ENCODE results near the gene KCNE1. TPM values are rescaled to one million over a fixed set of nuclear protein-coding genes. Genes with fewer than 3 reads are reported as not detected.

Gene KCNE1
- total RNA-seq, 1 experiment from 2014 or later, result not detected

GRCh38 chr21:34544032-34544496, 32.1 kb upstream of the KCNE1 start:
- no peak overlapping the region for H3K4me2 ChIP-seq (ENCODE audit: low read depth, low read length, poor library complexity, severe bottlenecking)
- DNase-seq, result peak; percentile 87

DNA sequence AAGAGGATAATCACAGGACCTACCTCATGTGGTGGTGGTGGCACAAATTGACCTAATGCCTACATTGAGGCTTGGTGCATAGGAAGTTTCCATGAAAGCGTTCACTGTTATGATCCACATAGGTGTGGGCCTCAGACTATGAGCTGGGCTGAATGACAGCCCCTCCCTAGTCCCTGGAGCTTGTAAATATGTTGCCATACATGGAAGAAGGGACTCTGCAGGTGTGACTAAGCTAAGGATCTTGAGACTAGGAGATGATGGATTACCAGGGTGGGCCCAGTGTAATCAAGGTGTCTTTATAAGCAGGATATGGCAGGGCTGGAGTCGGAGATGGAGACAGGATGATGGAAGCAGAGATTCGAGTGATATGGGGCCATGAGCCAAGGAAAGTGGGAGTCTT, 31.0 kb upstream of the KCNE1 start:
- DNase-seq, result no peak
- Histone ChIP-seq H3K27ac (ENCODE audit: low read length) (no peak overlapping the region), H3K79me2 (ENCODE audit: low read length) (no peaks in the 10 kb centered on the region), H3K9me2 (replicated peaks; ENCODE audit: insufficient read depth, low read length) (no peaks in the 10 kb centered on the region), H3K4me3 (ENCODE audit: low read length) (no peak overlapping the region), H3K9me3 (ENCODE audit: low read length) (no peaks in the 10 kb centered on the region), H3K27me3 (ENCODE audit: low read length) (no peaks in the 10 kb centered on the region; the same call in 1 of the 2 replicates), H3K36me3 (ENCODE audit: insufficient read depth, low read length) (no peaks in the 10 kb centered on the region), H4K20me1 (ENCODE audit: insufficient read depth, low read depth, low read length) (no peaks in the 10 kb centered on the region), H3K9ac (ENCODE audit: low read length) (no peak overlapping the region), H3K4me2 (ENCODE audit: low read depth, low read length, poor library complexity, severe bottlenecking) (no peak overlapping the region), H3K4me1 (ENCODE audit: low read length) (peaks cover 15% of the 10 kb centered on the region), H2AFZ (ENCODE audit: low read length) (no peak overlapping the region)

More at GRCh38 chr21:34544032-34544496, 32.1 kb upstream of the KCNE1 start:
- no peaks in the 10 kb centered on the region for H3K36me3 ChIP-seq (ENCODE audit: insufficient read depth, low read length)
- peaks cover 15% of the 10 kb centered on the region for H3K4me1 ChIP-seq (ENCODE audit: low read length)
- no peak overlapping the region for H3K9ac ChIP-seq (ENCODE audit: low read length)
- no peaks in the 10 kb centered on the region for H3K79me2 ChIP-seq (ENCODE audit: low read length)
- no peak overlapping the region for H2AFZ ChIP-seq (ENCODE audit: low read length)
- no peaks in the 10 kb centered on the region for H3K9me2 ChIP-seq (replicated peaks; ENCODE audit: insufficient read depth, low read length)
- no peaks in the 10 kb centered on the region for H3K9me3 ChIP-seq (ENCODE audit: low read length)
- no peaks in the 10 kb centered on the region; the same call in 1 of the 2 replicates for H3K27me3 ChIP-seq (ENCODE audit: low read length)
- no peak overlapping the region for H3K4me3 ChIP-seq (ENCODE audit: low read length)
- no peak overlapping the region for H3K27ac ChIP-seq (ENCODE audit: low read length)
- H4K20me1 ChIP-seq (ENCODE audit: insufficient read depth, low read depth, low read length), result no peaks in the 10 kb centered on the region

GRCh38 chr21:34540206-34540605, 28.2 kb upstream of the KCNE1 start:
- Histone ChIP-seq H3K9ac (ENCODE audit: low read length) (no peak overlapping the region), H3K4me1 (ENCODE audit: low read length) (peaks cover 7% of the 10 kb centered on the region), H3K36me3 (ENCODE audit: insufficient read depth, low read length) (no peaks in the 10 kb centered on the region), H2AFZ (ENCODE audit: low read length) (no peak overlapping the region), H3K9me3 (ENCODE audit: low read length) (no peaks in the 10 kb centered on the region), H4K20me1 (ENCODE audit: insufficient read depth, low read depth, low read length) (0 out of 2 replicates have a peak, but pooled peaks cover 10% of the 10 kb centered on the region), H3K4me3 (ENCODE audit: low read length) (no peak overlapping the region), H3K79me2 (ENCODE audit: low read length) (no peaks in the 10 kb centered on the region), H3K9me2 (replicated peaks; ENCODE audit: insufficient read depth, low read length) (no peaks in the 10 kb centered on the region), H3K27ac (ENCODE audit: low read length) (no peak overlapping the region), H3K4me2 (ENCODE audit: low read depth, low read length, poor library complexity, severe bottlenecking) (no peak overlapping the region), H3K27me3 (ENCODE audit: low read length) (no peaks in the 10 kb centered on the region; the same call in 1 of the 2 replicates)
- no peak for DNase-seq

DNA sequence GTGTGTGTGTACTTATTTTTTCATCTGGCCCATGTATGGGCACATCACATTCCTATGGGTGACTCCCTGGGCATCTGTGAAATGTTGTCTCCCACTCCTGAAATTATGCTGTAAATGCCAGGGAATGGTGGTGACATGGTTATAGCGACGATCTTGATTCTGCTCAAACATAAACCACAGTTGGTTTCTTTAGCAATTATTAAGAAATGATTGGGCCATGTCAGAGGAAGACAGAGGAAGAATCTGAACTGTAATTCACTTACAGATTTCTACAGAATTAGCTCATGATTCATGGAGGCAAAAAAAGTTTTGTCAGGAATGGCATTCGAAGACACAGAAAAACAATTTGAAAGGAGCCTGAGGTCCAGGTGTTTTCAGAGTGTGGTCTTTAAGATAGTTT, 25.8 kb upstream of the KCNE1 start:
- Histone ChIP-seq H2AFZ (ENCODE audit: low read length) (no peak overlapping the region), H3K27me3 (ENCODE audit: low read length) (no peaks in the 10 kb centered on the region), H3K79me2 (ENCODE audit: low read length) (no peaks in the 10 kb centered on the region), H3K9me3 (ENCODE audit: low read length) (no peaks in the 10 kb centered on the region), H3K9ac (ENCODE audit: low read length) (no peak overlapping the region), H3K27ac (ENCODE audit: low read length) (no peak overlapping the region), H4K20me1 (ENCODE audit: insufficient read depth, low read depth, low read length) (0 out of 2 replicates have a peak, but pooled peaks cover 13% of the 10 kb centered on the region), H3K36me3 (ENCODE audit: insufficient read depth, low read length) (no peaks in the 10 kb centered on the region), H3K4me1 (ENCODE audit: low read length) (no peaks in the 10 kb centered on the region), H3K4me3 (ENCODE audit: low read length) (no peak overlapping the region), H3K4me2 (ENCODE audit: low read depth, low read length, poor library complexity, severe bottlenecking) (no peak overlapping the region), H3K9me2 (replicated peaks; ENCODE audit: insufficient read depth, low read length) (no peaks in the 10 kb centered on the region)
- no peak for DNase-seq

DNA sequence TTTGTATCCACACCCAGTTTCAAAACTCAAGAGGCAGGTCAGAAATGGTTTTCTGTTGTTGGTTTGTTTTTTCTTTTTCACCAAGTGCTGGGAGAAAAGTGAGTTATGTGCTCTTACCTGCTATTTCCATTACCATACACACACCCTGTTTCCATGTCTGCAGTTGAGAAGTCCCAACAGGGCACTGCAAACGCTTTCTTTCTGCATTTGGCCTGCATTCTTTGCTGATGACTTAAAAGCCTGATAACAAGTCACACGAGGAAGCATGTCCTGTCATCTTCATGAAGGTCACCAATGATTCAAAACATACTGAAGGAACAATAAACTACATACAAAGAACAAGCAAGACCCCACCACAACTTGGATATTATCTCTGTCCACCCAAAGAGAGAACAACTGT, 24.8 kb upstream of the KCNE1 start:
- no peaks in the 10 kb centered on the region for H3K36me3 ChIP-seq (ENCODE audit: insufficient read depth, low read length)
- H2AFZ ChIP-seq (ENCODE audit: low read length), result no peak overlapping the region
- H3K27me3 ChIP-seq (ENCODE audit: low read length), result no peaks in the 10 kb centered on the region
- H3K9ac ChIP-seq (ENCODE audit: low read length), result no peak overlapping the region
- no peaks in the 10 kb centered on the region for H3K79me2 ChIP-seq (ENCODE audit: low read length)
- DNase-seq, result no peak
- H3K4me3 ChIP-seq (ENCODE audit: low read length), result no peak overlapping the region
- no peaks in the 10 kb centered on the region for H3K4me1 ChIP-seq (ENCODE audit: low read length)
- H3K9me2 ChIP-seq (replicated peaks; ENCODE audit: insufficient read depth, low read length), result no peaks in the 10 kb centered on the region
- H3K9me3 ChIP-seq (ENCODE audit: low read length), result no peaks in the 10 kb centered on the region
- H4K20me1 ChIP-seq (ENCODE audit: insufficient read depth, low read depth, low read length), result 0 out of 2 replicates have a peak, but pooled peaks cover 13% of the 10 kb centered on the region
- no peak overlapping the region for H3K27ac ChIP-seq (ENCODE audit: low read length)
- H3K4me2 ChIP-seq (ENCODE audit: low read depth, low read length, poor library complexity, severe bottlenecking), result no peak overlapping the region

GRCh38 chr21:34536311-34536710, 24.3 kb upstream of the KCNE1 start:
- H2AFZ ChIP-seq (ENCODE audit: low read length), result no peak overlapping the region
- H3K27ac ChIP-seq (ENCODE audit: low read length), result no peak overlapping the region
- 0 out of 2 replicates have a peak, but pooled peaks cover 13% of the 10 kb centered on the region for H4K20me1 ChIP-seq (ENCODE audit: insufficient read depth, low read depth, low read length)

DNA sequence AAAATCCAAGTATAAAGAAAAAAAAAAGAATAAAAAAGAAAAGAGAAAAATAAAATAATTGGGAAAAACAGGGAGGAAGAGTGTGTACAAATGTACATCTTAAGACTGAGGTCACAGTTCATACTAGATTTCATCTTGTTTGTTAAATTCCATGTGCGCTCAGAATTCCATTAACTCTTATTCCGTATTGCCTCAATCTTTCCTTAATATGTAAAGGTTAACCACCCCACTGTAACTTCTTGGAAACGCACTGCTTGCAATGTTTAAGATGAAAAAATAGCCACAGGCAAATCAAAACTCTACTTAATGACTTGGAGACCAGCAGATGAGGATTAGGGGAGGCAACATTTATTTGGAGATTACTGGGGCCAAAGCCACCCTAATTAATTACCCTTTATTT, 23.9 kb upstream of the KCNE1 start:
- Histone ChIP-seq H3K27me3 (ENCODE audit: low read length) (no peaks in the 10 kb centered on the region), H3K79me2 (ENCODE audit: low read length) (no peaks in the 10 kb centered on the region), H2AFZ (ENCODE audit: low read length) (no peak overlapping the region), H3K9ac (ENCODE audit: low read length) (no peak overlapping the region), H3K36me3 (ENCODE audit: insufficient read depth, low read length) (no peaks in the 10 kb centered on the region), H3K4me1 (ENCODE audit: low read length) (no peaks in the 10 kb centered on the region), H3K4me2 (ENCODE audit: low read depth, low read length, poor library complexity, severe bottlenecking) (no peak overlapping the region), H3K9me3 (ENCODE audit: low read length) (no peaks in the 10 kb centered on the region), H3K27ac (ENCODE audit: low read length) (no peak overlapping the region), H4K20me1 (ENCODE audit: insufficient read depth, low read depth, low read length) (0 out of 2 replicates have a peak, but pooled peaks cover 13% of the 10 kb centered on the region), H3K9me2 (replicated peaks; ENCODE audit: insufficient read depth, low read length) (no peaks in the 10 kb centered on the region), H3K4me3 (ENCODE audit: low read length) (no peak overlapping the region)
- DNase-seq, result no peak

More at GRCh38 chr21:34536311-34536710, 24.3 kb upstream of the KCNE1 start:
- H3K79me2 ChIP-seq (ENCODE audit: low read length), result no peaks in the 10 kb centered on the region
- H3K36me3 ChIP-seq (ENCODE audit: insufficient read depth, low read length), result no peaks in the 10 kb centered on the region
- no peak for DNase-seq
- H3K9ac ChIP-seq (ENCODE audit: low read length), result no peak overlapping the region
- no peak overlapping the region for H3K4me3 ChIP-seq (ENCODE audit: low read length)
- no peaks in the 10 kb centered on the region for H3K27me3 ChIP-seq (ENCODE audit: low read length)
- no peak overlapping the region for H3K4me2 ChIP-seq (ENCODE audit: low read depth, low read length, poor library complexity, severe bottlenecking)
- no peaks in the 10 kb centered on the region for H3K9me2 ChIP-seq (replicated peaks; ENCODE audit: insufficient read depth, low read length)
- no peaks in the 10 kb centered on the region for H3K4me1 ChIP-seq (ENCODE audit: low read length)
- no peaks in the 10 kb centered on the region for H3K9me3 ChIP-seq (ENCODE audit: low read length)

DNA sequence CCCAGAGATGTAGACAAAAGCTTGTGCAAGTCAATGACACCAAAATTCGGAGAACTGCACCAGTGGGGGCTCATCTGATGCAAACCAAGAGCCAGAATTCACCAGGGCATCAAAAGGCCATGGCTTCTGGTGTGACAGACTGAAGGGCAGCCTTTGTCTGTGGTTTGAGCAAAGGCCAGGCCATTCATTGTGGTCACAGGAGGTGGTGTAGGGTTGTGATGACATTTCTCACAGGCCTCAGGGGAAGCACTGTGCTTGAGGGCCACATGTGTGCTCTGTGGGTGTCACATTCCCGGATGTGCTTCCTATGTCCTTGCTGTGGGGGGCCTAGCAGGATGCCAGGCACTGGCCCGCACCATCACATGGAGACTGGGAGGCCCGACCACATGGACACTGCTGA, 22.5 kb upstream of the KCNE1 start:
- H3K36me3 ChIP-seq (ENCODE audit: insufficient read depth, low read length), result no peaks in the 10 kb centered on the region
- 0 out of 2 replicates have a peak, but pooled peaks cover 13% of the 10 kb centered on the region for H4K20me1 ChIP-seq (ENCODE audit: insufficient read depth, low read depth, low read length)
- no peaks in the 10 kb centered on the region for H3K9me3 ChIP-seq (ENCODE audit: low read length)
- H3K4me1 ChIP-seq (ENCODE audit: low read length), result no peaks in the 10 kb centered on the region
- H2AFZ ChIP-seq (ENCODE audit: low read length), result no peak overlapping the region
- no peak overlapping the region for H3K4me3 ChIP-seq (ENCODE audit: low read length)
- no peak overlapping the region for H3K27ac ChIP-seq (ENCODE audit: low read length)
- no peaks in the 10 kb centered on the region for H3K79me2 ChIP-seq (ENCODE audit: low read length)
- no peaks in the 10 kb centered on the region for H3K9me2 ChIP-seq (replicated peaks; ENCODE audit: insufficient read depth, low read length)
- H3K27me3 ChIP-seq (ENCODE audit: low read length), result no peaks in the 10 kb centered on the region
- no peak overlapping the region for H3K9ac ChIP-seq (ENCODE audit: low read length)
- no peak overlapping the region for H3K4me2 ChIP-seq (ENCODE audit: low read depth, low read length, poor library complexity, severe bottlenecking)
- no peak for DNase-seq
